ENCODE measurements around the gene NPTN. TPM values are rescaled to one million over a fixed set of nuclear protein-coding genes. Genes with fewer than 3 reads are reported as not detected.

Gene NPTN
- total RNA-seq, 1 donor from 2014 or later: 221 TPM

GRCh38 chr15:73518876-73519733 is 114.1 kb downstream of the NPTN start:
- no peak for DNase-seq (ENCODE audit: low spot score)

- DNase-seq (ENCODE audit: low spot score): no peak
These were observed 114.9 kb downstream of the NPTN start for GRCh38 chr15:73518180-73518862.

DNA sequence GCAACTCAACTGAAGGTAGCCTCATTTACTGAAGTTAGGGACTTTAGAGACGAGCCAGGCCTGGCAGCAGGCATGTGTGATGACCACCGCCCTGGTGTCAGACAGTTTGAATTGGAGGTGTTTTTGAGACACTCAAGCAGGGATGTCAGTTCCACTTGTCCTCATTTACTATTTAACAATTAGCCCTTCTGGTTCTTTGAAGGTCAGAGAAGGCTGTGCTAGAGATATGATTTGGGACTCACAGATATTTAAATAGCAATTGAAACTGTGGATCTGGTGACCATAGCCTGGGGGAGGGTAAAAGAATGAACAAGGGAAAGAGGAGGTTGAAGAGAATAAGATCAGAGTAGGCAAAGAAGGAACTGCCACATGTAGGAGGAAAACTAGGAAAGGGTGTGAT is 115.6 kb downstream of the NPTN start:
- no peak for DNase-seq (ENCODE audit: low spot score)

DNA sequence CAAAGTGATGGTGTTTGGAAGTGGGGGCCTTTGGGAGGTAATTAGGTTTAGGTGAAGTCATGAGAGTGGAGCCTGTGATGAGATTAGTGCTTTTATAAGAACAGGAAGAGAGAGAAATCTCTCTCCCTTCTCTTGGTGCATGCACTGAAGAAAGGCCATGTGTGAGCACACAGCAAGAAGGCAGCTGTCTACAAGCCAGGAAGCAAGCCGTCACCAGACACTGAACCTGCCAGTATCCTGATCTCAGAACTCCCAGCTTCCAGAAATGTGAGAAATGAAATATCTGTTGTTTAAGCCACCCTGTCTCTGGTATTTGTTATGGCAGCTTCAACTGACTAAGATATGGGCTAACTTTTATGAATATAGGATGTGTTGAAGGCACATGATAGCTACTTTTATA is 117.7 kb downstream of the NPTN start:
- peak; percentile 12 for DNase-seq (ENCODE audit: low spot score)

Other genes starting within 250 kb of the NPTN start
- not detected for gene REC114, start 190.2 kb downstream of the NPTN start, total RNA-seq (ENCODE audit: insufficient read depth, low replicate concordance)
- 38.5 TPM for gene CD276, start 51.0 kb upstream of the NPTN start, total RNA-seq (ENCODE audit: insufficient read depth, low replicate concordance)
- gene INSYN1, start 120.0 kb upstream of the NPTN start, total RNA-seq (ENCODE audit: insufficient read depth, low replicate concordance): 9.6 TPM
- not detected for gene TBC1D21, start 240.2 kb upstream of the NPTN start, total RNA-seq (ENCODE audit: insufficient read depth, low replicate concordance)

All from umbilical cord (tissue), 2 donors.